ENCODE data around the gene CRISPLD2.
"Not testable (repeated sequence)": the region's sequence is repeated elsewhere in the genome, so short reads cannot be mapped to it uniquely, and the experiment has no call there.

Gene CRISPLD2

DNA sequence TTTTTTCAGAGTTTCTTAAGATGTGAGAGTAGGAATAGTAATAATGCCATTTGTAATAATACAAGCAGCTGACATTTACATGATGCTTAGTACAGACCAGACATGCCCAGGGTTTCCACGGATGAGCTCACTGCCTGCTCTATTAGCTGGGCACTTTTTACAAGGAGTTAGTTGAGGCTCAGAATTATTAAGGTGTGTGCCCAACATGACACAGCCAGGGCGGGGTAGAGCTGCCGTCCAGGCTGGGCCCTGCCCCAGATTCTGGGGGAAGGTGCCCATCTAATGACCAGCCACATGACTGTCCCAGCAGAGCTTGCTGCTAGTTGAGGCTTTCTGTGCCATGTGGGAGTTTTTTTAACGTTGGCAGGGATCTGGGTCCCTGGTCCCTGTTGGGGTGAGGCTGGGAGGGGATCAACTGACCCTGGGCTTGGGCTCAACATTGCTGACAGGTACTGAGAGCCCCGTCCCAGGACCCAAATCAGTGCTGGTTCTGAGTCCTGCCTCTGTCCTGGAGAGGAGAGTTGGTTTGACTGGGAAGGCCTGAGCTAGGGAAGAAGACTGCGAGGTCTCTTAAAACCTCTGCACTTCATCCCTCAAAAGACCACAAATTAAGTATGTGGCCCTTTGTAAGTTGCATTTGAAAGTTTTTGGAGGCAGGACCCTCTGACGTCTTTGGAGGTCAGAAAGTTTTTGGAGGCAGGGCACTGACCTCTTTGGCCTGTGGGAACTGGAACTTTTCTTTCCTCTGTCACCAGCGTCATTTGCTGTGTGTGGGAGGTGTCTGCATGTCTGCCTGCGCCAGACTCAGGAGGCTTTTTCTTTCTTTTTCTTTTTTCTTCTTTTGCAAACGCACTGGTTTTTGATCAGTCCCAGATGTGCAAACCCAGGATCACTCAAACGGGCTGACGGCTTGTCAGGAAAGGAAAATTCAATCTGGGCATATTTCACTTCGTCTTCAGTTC, 2.2 kb downstream of the CRISPLD2 start:
- DNase-seq (ENCODE audit: low read depth in 3 of 3) = no peak

DNA sequence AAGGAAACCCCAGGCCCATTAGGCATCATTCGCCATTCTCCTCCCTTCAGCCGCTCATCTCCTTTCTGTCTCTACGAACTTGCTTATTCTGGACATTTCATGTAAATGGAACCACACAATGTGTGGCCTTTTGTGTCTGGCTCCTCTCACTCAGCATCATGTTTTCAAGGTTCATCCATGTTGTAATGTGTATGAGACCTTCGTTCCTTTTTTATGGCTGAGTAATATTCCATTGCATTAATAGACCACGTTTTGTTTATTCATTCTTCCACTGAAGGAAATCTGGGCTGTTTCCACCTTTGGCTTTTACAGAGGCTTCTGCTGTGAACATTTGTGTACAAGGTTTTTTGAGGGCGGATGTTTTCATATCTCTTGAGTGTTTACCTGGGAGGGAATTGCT, 3.2 kb downstream of the CRISPLD2 start:
- no peak for DNase-seq (ENCODE audit: low read depth in 3 of 3)

DNA sequence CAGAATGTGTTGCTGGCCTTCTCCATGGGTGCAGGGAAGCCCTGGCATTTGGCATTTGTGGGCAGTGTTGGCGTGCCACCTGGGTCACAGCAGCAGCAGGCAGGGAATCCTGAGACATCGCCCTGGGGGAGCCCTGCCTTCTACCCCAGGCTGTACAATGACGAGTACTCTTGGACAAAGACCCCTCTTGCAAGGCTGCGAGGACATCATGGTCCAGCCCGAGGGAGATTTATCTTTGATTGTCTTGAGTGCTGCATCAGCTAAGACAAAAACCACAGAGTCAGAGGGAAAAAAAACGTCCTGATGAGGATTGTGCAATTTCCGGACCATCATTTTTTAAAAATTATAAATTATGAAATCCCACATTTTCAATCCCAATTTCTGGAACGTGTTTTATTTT, 3.7 kb downstream of the CRISPLD2 start:
- no peak for DNase-seq (ENCODE audit: low read depth in 3 of 3)

DNA sequence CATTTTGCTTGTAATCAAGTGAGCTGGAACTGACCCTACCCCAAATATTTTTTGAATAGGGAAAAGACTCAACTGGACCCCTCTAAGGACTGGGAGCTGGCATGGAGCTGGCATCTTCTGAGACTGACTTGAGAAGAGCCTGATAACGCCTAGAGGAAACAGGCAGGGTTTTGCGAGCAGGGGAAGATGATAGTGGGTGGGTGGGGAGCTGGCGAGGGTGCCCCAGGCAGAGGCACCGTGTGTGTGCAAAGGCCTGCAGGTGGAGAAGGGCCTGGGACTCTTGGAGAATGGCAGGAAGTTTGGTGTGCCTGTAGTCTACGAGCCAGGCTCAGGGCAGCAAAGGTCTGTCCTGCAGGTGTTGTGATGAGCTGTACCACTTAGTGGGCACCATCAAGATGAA, 4.1 kb downstream of the CRISPLD2 start:
- DNase-seq (ENCODE audit: low read depth in 3 of 3) = no peak

DNA sequence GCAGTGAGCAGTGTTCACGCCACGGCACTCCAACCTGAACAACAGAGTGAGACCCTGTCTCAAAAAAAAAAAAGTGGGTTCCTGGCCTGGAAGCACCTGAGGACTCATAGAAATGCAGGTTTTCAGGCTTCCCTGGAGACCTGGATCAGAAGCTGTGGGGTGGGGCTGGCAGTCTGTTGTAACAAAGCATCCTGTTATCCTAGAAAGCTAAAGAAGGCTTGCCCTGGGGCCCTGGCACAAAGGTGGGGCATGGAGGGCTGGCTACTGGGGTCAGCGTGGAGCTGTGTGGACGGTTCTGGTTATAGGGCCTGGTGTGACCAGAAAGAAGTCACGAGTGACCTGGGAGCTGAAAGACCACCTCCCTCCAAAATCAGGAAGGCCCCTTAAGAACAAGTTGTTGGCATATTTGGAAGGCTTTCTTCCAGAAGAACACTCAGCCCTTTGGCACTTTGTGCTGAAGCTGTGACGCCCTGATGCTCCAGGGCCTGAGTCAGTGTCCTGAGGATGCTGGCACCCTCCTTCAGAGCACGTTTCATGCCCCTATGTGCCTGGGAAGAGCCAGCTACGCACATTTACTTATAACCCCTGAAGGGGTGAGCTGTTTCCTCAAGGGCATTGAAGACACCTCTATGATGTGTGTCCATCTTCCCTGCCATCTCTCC, 6.2 kb downstream of the CRISPLD2 start:
- no peak for DNase-seq (ENCODE audit: low read depth in 3 of 3)

DNA sequence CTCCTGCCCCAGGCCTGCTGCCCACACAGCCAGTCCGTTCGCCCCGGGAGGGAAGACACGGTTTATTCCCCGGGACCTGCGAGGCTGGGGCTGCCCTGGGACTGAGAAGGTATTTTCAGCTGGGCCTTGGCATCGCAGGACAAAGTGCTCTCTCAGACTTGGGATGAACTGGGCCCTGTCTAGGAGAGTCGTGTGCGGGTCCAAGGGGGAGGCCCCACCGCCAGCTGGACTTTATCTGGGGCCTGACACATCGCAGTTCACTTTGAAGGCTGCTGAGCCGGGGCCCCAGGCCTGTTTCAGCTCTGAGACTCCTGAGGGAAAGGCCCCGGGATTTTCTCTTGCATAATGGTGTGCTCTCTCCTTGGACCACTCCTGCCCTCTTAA, 6.8 kb downstream of the CRISPLD2 start:
- no peak for DNase-seq (ENCODE audit: low read depth in 3 of 3)

DNA sequence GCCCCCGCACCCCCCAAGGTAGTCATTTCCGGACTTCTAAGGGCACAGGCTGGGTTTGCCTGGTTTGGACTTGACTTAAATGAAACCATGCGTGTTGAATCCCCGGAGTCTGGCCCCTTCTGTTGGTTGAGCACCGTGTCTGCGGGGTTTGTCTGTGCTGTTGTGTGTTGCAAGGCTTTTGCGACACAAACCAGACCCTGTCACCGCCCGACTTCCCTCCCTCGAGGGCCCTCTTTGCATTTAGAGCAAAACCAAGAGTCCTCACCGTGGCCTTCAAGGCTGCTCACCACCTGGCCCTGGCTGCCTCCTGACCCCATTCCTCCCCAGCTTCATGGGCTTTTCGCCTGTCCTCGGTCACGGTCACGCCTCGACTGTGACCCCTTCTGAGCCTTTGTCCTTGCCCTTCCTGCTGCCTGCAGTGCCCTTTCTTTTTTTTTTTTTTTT, 7.4 kb downstream of the CRISPLD2 start:
- no peak for DNase-seq (ENCODE audit: low read depth in 3 of 3)

DNA sequence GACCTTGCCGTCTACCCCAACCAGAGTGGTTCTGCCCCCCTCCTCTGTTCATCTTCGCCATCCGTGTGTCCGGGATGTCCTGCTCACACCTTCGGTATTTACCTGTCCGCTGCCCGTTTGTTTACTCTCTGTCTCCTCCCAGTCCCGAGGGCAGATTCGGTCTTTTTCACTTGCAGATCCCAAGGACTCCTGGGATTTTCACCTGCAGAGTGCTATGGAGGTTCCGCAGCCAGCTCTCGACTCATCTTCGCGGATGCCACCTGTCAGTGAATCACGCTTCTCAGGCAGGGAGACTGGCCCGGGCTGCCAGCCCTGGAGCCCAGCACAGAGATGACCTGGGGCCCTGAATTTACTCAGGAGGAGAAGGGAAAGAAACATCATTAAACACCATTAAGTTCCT, 8.1 kb downstream of the CRISPLD2 start:
- DNase-seq (ENCODE audit: low read depth in 3 of 3) = no peak

DNA sequence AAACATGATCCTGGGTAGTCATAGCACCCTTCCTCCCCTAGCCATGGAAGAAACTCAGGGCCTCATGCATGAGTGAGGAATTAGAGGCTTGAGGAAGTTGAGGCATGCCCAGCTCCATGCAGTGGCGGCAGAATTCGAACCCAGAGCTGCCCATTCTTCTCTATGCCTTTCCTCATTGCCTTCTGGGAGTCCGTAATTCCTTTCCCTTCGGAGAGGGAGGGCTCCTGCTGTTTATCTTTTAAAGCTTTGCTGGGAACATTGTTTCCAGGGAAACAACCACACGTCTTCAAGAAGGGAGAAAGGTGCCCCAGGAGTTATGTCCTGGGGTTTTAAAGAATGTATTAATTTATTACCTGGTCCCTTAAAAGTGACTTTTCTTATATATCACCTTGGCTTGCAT, 8.5 kb downstream of the CRISPLD2 start:
- DNase-seq (ENCODE audit: low read depth in 3 of 3) = no peak

DNA sequence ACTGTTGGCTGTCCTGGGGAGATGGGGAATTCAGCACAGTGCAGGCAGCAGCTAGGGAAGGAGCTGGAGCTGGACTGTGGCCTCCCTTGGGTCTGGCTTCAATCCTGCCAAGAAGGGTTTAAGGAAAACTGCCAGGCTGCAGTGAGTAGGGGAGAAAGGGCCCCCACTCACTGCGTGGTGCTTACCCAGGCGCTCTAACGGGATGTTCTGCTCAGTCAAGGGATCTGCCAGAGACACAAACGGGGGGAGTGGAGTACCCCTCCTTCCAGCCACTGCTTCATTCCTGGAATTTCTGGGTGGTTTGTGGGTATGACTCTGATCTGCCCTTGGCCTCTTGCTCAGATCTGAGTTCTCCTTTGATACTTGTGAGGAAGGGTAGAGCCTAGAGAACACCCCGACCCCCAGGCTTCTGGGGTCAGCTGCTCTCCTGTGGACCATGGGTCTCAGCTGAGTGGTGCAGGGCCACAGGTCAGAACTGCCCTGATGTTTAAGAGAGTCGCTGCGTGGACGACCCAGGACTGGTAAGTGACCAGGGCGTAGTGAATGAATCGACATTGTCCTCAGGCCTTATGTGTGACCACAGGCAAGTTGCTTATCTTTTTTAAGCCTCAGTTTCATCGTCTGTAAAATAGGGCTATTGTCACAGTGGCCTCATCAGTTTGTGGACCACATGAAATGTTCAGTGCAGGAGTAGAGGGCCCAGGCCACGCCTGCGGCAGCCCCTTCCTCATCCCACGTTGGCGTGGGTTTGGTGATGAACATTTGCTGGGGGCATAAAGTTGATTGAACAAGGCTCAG, 9.6 kb downstream of the CRISPLD2 start:
- no peak for DNase-seq (ENCODE audit: low read depth in 3 of 3)

DNA sequence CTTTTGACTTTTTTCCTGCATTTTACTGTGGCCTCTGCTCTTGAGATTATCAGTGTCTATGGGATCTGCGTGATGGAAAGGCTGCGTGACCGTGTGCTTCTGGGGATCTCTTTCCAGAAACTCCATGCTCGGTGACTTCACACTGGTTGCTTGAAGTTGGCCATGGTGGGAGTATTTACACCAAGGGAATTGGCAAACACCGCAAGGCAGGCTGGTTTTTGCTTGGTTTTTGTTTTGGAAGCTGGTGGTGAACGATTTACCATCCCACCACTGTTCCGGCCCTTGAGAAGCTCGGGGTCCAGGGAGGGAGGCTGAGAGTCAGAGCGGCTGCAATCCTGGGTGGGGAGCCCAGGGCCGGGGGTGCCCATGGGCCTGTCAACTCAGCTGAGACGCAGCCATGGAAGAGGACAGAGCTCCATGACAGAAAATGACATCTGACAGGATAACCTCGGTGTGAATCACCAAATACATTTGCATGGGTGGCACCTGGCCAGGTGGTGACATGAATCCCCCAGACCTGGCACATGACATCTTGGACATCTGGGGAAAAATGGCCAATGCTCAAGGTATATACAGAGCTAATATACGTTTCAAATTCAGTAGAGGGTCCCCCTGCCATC, 11.1 kb downstream of the CRISPLD2 start:
- no peak for DNase-seq (ENCODE audit: low read depth in 3 of 3)

DNA sequence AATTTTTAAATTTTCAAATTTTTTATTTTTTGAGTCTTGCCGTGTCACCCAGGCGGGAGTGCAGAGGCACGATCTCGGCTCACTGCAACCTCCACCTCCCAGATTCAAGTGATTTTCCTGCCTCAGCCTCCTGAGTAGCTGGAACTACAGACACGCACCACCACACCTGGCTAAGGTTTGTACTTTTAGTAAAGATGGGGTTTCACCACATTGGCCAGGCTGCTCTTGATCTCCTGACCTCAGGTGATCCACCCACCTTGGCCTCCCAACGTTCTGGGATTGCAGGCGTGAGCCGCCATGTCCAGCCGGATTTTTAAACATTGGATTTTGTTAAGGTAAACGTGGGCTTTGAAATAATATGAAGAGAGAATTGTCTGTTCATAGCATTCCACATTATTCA, 11.9 kb downstream of the CRISPLD2 start:
- DNase-seq (ENCODE audit: low read depth in 3 of 3) = not testable (repeated sequence)

DNA sequence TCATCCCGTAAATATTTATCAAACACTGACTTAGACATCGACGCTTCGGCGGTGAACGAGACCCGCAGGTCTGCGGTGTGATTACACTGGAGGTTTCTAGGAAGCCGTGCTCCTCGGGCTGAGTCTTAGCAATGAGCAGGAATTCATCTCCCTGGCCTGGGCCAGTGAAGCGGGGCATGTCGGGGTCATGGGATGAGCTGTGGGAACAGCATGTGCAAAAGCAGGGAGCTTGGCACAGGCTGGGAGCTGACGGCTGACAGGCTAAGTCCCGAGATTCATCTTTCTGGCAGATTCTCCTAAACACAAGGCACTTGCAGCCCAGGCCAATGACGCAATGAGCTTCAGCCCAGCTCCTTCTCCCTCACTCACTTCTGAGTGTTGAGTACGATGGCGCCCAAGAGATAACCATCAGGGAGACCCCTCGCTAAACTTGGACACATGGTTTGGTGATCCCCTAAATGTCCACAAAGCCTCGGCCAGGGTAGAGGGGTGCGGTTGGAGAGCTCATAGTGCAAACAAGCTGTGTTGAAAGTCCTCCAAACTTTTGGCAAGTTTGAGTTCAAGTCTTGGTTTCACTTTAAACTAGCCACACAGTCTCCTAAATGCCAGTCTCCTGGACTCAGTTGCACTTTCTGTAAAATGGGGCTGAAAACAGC, 12.8 kb downstream of the CRISPLD2 start:
- no peak for DNase-seq (ENCODE audit: low read depth in 3 of 3)

DNA sequence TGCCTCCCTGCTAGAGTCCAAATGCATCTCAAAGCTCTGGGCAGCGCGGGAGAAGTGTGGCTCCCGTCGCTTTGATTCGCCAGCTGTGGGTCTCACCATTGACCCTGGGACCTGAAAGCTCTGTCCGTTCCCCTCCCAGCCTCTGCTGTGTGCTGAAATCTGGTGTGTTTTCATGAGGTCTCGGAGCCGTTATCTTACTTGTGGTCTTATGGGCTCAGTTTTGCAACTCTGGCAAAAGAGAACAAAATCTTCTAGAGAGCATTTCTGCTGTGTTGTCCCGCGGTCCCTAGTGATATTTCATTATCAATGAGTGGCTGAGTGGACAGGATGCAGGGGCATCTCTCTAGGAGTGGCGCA, 13.3 kb downstream of the CRISPLD2 start:
- no peak for DNase-seq (ENCODE audit: low read depth in 3 of 3)

DNA sequence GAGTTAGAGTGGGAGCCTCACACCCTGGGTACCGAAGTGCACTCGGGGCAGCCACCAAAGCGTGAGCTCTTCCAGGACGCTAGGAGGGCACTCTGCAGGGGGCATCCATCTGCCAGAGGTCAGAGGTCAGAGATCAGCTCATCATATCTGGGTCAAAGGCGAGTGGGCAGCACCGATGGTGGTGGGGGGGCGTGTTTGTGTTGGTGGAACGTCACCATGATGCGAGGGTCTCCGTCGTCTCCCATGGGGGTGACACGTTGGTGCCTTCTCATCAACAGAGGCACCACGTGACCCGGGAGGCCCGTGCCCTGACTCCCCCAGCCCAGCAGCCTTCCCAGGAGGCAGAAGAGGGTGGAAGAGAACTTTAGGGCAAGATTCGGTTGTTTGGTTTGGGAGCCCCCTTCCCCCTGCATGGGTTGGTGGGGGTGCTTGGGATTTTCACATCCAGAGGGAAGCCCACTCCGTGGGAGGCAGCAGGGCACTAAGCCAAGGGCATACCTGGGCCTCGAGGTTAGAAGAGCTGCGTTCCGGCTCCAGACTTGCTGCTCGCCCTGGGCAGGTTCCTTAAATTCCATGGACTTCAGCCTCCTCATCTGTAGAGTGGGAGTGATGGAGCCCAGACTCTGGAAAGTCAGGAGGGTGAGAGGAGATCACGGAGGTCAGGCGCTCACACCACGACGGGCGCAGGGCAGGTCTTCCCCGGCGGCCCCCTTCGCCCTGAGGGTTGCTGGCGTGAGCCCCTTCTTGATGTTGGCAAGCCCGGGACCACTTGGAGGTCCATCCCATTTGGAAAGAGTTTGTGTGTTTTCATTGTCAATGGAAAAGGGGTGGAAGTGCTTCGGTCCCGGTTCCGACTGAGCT, 14.0 kb downstream of the CRISPLD2 start:
- DNase-seq (ENCODE audit: low read depth in 3 of 3) = no peak

DNA sequence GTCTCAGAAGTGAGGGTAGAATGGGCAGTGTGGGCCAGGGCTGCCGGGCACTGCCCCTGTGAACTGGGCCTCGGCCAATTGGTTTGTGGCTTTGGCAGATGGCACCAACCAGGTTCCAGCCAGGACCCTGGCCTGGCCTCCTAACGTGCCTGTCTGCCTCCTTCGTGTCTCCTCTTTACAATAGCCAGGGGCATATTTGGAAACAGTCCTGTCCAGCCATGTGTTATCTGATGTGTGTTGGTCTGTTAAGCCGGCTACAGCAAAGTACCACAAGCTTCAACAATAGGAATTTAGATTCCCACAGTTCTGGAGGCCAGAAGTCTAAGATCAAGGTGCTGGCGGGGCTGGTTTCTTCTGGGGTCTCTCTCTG, 14.6 kb downstream of the CRISPLD2 start:
- no peak for DNase-seq (ENCODE audit: low read depth in 3 of 3)

DNA sequence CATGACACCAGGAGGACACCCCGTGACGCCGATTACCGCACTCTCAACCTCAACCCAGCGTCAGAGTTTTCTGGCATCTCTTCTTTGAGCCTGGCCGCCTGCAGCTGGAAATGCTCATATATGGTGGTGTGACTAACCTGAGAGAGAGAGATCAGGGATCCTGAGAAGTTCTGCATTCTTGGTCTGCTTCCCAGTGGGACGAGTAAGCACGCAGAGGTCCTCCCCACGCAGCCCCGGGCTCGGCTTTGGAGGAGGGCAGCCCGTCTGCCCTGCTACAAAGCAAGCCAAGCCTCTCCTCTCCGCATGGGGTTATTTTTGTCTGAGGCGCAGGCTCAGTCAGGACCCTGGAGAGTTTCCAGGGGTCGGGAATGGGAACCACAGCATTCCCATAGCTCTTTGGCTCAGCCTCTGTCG, 16.5 kb downstream of the CRISPLD2 start:
- no peak for DNase-seq (ENCODE audit: low read depth in 3 of 3)

DNA sequence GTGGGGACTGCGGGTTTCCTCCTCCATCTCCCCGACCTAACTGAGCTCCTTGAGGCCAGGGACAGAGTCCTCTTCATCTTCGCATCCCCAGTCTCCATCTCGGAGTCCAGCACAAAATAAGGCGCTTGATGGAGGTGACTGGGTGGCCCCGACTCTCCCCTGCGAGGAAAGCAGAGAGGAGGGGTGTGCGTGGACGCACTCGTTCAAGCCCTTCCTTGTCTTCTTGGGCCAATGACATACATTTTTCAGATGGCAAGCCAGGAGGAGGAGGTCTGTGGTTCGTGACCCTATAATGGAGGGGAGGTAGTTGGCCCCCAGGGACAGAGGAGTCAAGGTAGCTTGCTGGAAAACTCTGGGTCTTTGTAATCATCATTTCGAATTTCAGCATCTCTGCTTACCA, 17.2 kb downstream of the CRISPLD2 start:
- DNase-seq (ENCODE audit: low read depth in 3 of 3) = no peak

DNA sequence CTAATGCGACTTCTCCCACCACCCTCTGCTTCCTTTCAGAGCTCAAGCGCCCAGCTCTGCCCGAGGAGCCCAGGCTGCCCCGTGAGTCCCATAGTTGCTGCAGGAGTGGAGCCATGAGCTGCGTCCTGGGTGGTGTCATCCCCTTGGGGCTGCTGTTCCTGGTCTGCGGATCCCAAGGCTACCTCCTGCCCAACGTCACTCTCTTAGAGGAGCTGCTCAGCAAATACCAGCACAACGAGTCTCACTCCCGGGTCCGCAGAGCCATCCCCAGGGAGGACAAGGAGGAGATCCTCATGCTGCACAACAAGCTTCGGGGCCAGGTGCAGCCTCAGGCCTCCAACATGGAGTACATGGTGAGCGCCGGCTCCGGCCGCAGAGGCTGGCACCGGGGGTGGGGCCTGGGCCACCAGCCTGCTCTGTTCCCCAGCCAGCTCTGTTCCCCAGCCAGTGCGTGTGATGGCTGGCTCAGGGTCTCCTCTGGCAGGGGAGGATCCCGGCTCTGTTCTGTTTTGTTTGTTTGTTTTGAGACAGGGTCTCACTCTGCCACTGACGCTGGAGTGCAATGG, 18.7 kb downstream of the CRISPLD2 start:
- no peak for DNase-seq (ENCODE audit: low read depth in 3 of 3)

DNA sequence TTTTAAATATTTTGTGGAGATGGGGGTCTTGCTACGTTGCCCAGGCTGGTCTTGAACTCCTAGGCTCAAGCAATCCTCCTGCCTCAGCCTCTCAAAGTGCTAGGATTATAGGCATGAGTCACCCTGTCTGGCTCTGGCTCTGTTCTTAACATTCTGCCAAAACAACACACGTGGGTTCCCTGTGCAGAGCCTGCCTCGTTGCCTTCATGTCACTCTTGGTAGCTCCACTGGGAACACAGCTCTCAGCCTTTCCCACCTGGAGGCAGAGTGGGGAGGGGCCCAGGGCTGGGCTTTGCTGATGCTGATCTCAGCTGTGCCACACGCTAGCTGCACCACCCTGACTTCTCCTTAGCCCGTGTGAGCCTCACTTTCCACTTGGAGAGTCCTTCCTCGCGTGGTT, 19.3 kb downstream of the CRISPLD2 start:
- no peak for DNase-seq (ENCODE audit: low read depth in 3 of 3)
